GM20000 (cell line): Measurements from ENCODE around the gene ANKRD11.
"Not testable (repeated sequence)": the region's sequence is repeated elsewhere in the genome, so short reads cannot be mapped to it uniquely, and the experiment has no call there.

Experiments used
- DNase-seq: peaks from one replicate; pipeline ENCODE4 v3.0.0; 2012; ENCODE audit warnings: low spot score
- TF ChIP-seq, protein P1 (sequence below): IDR thresholded peaks from 2 replicates; pipeline ENCODE4 v1.5.1; 2012; ENCODE audit warnings: mild to moderate bottlenecking, control low read depth; ENCODE audit errors: extremely low read depth, missing control alignments

Gene ANKRD11

DNA sequence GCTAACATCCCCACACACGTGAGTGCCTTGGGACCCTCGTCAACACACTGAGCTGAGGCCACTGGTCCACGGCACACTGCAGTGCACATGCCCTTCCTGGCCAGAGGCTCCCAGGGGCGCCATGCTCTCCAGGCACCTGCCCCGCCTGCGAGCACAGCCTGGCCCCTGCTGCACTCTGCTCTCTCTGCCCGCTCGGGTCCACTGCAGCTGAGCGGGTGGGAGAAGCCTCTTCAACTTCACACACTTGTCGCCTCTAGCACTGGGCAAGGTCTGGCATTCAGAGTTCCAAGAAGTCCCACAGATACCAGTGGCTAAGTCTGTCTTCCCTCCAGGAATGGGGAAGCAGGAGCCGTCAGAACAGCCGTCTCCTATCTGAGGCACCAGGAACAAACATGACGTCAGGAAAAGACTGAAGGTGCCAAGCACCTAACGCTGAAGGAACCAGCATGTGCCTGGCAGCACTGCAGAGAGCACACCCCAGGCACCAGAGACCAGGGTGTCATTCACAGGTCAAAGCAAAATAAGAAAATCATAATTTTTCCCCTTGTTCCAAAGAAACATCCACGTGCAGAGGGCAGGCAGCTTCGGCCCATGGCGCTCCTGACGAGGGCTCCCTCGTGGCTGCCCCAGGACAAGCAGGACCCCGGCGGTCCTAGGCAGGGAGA is 189.9 kb downstream of the ANKRD11 start:
- DNase-seq, result no peak
- TF ChIP-seq, protein P1, sequence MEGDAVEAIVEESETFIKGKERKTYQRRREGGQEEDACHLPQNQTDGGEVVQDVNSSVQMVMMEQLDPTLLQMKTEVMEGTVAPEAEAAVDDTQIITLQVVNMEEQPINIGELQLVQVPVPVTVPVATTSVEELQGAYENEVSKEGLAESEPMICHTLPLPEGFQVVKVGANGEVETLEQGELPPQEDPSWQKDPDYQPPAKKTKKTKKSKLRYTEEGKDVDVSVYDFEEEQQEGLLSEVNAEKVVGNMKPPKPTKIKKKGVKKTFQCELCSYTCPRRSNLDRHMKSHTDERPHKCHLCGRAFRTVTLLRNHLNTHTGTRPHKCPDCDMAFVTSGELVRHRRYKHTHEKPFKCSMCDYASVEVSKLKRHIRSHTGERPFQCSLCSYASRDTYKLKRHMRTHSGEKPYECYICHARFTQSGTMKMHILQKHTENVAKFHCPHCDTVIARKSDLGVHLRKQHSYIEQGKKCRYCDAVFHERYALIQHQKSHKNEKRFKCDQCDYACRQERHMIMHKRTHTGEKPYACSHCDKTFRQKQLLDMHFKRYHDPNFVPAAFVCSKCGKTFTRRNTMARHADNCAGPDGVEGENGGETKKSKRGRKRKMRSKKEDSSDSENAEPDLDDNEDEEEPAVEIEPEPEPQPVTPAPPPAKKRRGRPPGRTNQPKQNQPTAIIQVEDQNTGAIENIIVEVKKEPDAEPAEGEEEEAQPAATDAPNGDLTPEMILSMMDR, result no peak

DNA sequence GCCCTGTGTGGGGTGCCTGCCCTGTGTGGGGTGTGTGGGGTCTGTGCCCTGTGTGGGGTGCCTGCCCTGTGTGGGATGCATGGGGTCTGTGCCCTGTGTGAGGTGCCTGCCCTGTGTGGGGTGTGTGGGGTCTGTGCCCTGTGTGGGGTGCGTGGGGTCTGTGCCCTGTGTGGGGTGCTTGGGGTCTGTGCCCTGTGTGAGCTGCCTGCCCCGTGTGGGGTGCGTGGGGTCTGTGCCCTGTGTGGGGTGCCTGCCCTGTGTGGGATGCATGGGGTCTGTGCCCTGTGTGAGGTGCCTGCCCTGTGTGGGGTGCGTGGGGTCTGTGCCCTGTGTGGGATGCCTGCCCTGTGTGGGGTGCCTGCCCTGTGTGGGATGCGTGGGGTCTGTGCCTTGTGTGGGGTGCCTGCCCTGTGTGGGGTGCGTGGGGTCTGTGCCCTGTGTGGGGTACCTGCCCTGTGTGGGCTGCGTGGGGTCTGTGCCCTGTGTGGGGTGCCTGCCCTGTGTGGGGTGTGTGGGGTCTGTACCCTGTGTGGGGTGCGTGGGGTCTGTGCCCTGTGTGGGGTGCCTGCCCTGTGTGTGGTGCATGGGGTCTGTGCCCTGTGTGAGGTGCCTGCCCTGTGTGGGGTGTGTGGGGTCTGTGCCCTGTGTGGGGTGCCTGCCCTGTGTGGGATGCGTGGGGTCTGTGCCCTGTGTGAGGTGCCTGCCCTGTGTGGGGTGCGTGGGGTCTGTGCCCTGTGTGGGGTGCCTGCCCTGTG is 190.8 kb downstream of the ANKRD11 start:
- DNase-seq, result not testable (repeated sequence)

DNA sequence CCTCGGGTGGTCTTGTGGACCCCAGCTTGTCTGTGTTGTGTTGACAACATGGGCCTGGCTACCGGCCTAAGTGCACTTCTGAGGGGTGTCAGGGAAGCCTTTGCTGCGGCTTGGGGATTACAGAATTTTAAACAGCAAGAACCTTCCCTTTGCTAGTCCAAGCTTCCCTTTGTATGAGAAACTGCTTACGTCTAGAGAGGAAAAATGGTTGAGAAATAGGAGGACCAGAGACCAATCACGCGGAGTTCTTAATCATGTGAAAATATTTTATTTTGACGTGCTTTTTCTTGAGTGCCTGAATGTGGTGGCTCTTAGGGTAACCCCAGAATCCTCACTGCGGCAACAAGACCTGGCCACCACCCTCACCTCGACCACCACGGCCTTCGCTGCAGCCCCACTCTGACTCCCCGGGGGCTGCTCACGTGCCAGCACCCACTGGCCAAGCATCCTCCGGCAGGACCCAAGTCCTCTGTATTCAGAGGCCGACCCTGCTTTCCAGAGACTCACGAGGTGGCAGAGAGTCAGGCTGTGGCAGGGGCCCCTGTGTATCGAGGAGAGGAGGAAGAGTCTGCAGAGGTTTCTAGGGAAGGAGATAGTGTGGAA is 191.6 kb downstream of the ANKRD11 start:
- no peak for DNase-seq
- TF ChIP-seq, protein P1, result no peak

DNA sequence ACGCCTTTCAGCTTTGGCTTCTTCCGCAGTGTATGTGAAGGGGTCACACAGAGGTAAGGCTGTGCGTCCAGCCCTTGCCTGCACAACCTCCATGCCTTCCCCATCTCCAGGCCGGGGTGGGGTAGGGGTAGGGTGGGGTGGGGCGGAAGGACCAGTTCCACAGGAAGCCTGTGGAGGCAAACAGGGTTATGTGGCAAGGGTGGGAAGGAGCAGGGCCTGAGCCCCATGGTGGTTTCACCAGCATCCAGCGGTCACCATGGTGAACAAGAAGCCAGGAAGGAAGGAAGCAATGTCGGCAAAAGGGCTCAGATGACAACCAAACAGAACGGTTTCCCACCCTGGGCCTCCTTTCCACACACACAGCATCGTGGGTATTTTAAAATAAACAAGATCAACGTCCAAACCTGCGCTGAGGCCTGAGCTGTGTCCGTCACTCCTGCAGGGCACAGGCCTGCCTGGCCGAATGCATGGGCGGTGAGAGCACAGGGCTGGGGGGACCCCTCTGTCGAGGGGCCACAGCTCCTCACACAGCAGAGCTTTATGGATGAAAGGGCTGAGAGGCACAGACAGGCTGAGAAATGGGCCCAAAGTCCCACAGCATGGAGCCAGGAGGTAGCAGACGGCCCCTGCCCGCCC is 192.3 kb downstream of the ANKRD11 start:
- TF ChIP-seq, protein P1, result no peak
- no peak for DNase-seq

DNA sequence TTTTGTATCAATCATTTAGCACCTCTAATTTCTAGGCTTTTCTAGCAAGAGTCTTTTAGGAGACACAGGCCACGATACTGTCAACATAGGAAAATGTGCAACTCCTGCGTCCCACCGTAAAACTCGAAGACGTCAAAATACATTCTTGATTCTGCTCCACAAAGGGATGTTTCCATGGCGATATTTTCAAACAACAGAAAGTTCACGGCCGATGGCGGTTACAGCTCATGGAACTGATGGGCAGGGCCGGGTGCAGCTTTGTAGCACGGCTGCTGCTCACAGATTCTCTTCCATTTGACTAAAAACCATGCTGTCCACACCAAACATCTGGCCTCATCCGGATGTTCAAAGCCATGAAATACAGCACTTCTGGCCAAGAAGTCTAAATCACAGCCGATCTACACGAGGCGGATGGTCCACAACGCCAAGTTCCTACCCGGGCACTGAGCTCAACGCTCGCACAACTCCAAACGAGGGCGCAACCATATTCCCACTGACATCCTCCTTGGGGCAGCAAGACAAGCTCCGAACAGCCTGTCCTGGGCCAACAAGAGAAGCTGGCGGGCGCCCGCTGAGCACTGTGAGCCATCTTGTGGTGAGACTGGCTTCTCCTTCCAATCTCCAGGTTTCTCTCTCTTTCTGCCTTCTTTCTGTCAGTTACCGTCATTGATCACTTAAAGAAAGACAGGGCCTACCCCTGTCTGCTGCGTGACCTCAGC is 193.0 kb downstream of the ANKRD11 start:
- TF ChIP-seq, protein P1, result no peak
- no peak for DNase-seq

DNA sequence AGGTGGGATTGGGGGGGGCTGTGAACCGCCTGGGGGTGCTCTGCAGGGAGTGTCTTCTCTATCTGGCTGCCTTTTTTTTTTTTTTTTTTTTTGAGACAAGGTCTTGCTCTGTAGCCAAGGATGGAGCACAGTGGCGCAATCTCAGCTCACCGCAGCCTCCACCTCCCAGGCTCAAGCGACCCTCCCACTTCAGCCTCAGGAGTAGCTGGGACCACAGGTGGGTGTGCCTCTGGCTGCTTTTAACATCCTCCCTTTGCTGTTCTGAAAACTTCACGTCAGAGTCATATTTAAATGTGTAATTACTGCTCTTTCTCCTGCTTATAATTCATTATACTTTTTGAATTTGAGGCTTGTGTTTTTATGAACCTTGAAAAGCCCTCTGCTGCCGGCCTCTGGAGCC is 194.4 kb downstream of the ANKRD11 start:
- no peak for DNase-seq
- TF ChIP-seq, protein P1, result no peak

DNA sequence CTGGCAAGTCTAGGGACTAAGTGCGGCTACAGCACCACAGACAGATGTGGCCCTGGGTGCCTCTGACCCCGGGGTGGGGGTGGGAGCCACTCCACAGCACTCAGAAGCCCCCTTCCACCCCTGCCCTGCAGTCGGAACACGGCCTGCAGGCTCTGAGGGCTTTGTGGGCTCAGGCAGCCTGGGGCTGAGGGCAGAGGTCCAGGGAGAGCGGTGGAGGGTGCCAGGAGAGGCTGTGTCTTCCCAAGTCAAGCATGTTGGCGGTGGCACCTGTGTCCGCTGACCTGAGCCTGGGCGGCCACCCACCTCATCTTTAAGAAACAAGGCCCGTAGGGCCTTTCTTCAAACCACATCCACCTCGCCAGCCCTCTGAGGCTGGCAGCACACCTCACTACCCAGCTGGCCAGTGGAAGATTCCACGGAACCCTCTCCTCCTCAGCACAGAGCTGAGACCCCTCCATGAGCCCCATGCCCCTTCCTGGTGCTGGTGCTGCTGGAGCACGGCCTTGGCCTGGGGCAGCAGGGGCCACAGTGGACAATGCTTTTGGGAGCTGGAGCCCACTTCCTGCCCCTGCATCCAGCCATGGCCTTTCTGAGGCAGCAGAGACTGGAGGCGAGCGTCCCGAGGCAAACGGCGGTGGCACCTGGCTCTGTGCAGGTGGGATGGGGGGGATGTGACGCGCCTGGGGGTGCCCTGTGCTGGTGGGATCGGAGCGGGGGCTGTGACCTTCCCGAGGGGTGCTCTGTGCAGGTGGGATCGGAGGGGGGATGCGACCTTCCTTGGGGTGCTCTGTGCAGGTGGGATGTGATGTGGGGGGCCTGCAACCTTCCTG is 195.1 kb downstream of the ANKRD11 start:
- DNase-seq, result no peak
- TF ChIP-seq, protein P1, result no peak
